ENCODE results near the gene RBP3.

RBP3 gene

DNA sequence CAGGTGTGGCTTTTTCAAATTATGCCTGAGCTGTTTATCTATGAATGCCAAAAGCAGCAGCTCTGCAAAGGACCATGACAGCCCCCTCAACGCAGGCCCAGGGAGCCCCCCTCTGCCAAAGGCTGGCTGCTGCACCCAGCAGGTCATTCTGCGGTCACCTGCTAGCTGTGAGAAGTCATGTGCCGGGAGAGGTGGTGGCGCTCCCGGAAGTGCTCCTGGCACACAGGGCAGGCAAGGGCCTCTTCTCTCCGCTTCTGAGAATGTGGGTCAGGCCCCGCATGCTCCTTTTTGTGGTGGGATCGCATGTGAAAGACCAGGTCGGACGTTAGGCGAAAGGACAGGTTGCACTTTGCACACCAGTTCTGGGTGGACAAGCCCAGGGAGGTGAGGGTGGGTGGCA is 19.5 kb downstream of the RBP3 start:
- Histone ChIP-seq H3K4me2 (ENCODE audit: low read length) (no peak overlapping the region), H3K27me3 (ENCODE audit: control insufficient read depth, low read length) (no peaks in the 10 kb centered on the region), H3F3A (ENCODE audit: control insufficient read depth, insufficient read depth) (no peaks in the 10 kb centered on the region), H4K20me1 (ENCODE audit: control insufficient read depth, insufficient read depth, low read depth, low read length) (no peaks in the 10 kb centered on the region), H3K9me2 (replicated peaks; ENCODE audit: control insufficient read depth, low read length) (no peaks in the 10 kb centered on the region), H3K9me3 (ENCODE audit: control insufficient read depth, insufficient read depth, low read length) (no peaks in the 10 kb centered on the region), H3K36me3 (ENCODE audit: control insufficient read depth, low read length) (no peaks in the 10 kb centered on the region), H3K4me1 (ENCODE audit: control insufficient read depth, low read length) (no peaks in the 10 kb centered on the region), H3K27ac (ENCODE audit: low read depth, low read length) (no peak overlapping the region), H3K79me2 (ENCODE audit: control insufficient read depth, low read length) (no peaks in the 10 kb centered on the region), H3K4me3 (ENCODE audit: low read length) (no peak overlapping the region)
- TF ChIP-seq EZH2phosphoT487 (IDR thresholded peaks at IDR 0.05; ENCODE audit: borderline replicate concordance, low read length): no peak
- TF ChIP-seq, protein P1, sequence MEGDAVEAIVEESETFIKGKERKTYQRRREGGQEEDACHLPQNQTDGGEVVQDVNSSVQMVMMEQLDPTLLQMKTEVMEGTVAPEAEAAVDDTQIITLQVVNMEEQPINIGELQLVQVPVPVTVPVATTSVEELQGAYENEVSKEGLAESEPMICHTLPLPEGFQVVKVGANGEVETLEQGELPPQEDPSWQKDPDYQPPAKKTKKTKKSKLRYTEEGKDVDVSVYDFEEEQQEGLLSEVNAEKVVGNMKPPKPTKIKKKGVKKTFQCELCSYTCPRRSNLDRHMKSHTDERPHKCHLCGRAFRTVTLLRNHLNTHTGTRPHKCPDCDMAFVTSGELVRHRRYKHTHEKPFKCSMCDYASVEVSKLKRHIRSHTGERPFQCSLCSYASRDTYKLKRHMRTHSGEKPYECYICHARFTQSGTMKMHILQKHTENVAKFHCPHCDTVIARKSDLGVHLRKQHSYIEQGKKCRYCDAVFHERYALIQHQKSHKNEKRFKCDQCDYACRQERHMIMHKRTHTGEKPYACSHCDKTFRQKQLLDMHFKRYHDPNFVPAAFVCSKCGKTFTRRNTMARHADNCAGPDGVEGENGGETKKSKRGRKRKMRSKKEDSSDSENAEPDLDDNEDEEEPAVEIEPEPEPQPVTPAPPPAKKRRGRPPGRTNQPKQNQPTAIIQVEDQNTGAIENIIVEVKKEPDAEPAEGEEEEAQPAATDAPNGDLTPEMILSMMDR (IDR thresholded peaks at IDR 0.05; ENCODE audit: low read depth, low read length, poor library complexity, severe bottlenecking): no peak

DNA sequence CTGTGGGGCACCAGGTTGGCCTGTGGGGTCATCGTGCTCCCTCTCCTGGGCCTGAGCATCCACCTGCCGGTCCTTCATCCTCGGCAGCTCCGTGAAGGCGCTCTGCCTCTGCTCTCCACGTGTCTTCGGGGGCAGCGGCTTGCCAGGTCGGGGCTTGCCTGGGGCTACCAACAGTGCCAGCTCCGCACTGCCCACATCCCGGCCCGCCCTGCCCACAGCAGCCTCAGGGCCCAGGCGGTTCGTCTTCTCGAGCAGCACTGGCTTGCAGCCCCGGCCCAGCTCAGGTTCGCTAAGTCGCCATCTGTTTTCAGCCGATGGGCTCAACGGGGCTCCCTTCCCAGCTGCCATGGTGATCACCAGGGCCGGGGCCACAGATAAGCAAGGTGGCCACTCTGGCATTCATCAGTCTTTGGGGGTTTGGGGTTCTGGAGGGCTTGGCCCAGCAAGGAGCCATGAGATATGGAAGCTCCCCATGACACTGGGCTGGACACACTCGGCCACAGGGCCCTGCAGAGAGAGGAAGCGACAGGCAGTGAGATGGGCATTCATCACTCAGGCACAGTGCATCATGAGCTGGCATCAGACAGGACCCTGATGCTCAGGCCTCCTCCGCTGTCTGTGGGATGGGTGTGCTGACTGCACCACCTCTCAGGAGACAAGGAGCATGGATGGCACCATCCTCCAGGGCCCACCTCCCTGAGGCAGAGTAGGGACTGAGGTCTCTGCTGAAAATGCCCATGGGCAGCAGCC is 20.4 kb downstream of the RBP3 start:
- no peaks in the 10 kb centered on the region for H3K27me3 ChIP-seq (ENCODE audit: control insufficient read depth, low read length)
- H3K4me1 ChIP-seq (ENCODE audit: control insufficient read depth, low read length): no peaks in the 10 kb centered on the region
- H4K20me1 ChIP-seq (ENCODE audit: control insufficient read depth, insufficient read depth, low read depth, low read length): no peaks in the 10 kb centered on the region
- no peak overlapping the region for H3K4me3 ChIP-seq (ENCODE audit: low read length)
- H3K79me2 ChIP-seq (ENCODE audit: control insufficient read depth, low read length): no peaks in the 10 kb centered on the region
- no peak overlapping the region for H3K27ac ChIP-seq (ENCODE audit: low read depth, low read length)
- no peaks in the 10 kb centered on the region for H3F3A ChIP-seq (ENCODE audit: control insufficient read depth, insufficient read depth)
- no peaks in the 10 kb centered on the region for H3K9me2 ChIP-seq (replicated peaks; ENCODE audit: control insufficient read depth, low read length)
- TF ChIP-seq, protein P1 (IDR thresholded peaks at IDR 0.05; ENCODE audit: low read depth, low read length, poor library complexity, severe bottlenecking): no peak
- no peak for TF ChIP-seq EZH2phosphoT487 (IDR thresholded peaks at IDR 0.05; ENCODE audit: borderline replicate concordance, low read length)
- no peaks in the 10 kb centered on the region for H3K9me3 ChIP-seq (ENCODE audit: control insufficient read depth, insufficient read depth, low read length)
- H3K36me3 ChIP-seq (ENCODE audit: control insufficient read depth, low read length): no peaks in the 10 kb centered on the region
- no peak overlapping the region for H3K4me2 ChIP-seq (ENCODE audit: low read length)

DNA sequence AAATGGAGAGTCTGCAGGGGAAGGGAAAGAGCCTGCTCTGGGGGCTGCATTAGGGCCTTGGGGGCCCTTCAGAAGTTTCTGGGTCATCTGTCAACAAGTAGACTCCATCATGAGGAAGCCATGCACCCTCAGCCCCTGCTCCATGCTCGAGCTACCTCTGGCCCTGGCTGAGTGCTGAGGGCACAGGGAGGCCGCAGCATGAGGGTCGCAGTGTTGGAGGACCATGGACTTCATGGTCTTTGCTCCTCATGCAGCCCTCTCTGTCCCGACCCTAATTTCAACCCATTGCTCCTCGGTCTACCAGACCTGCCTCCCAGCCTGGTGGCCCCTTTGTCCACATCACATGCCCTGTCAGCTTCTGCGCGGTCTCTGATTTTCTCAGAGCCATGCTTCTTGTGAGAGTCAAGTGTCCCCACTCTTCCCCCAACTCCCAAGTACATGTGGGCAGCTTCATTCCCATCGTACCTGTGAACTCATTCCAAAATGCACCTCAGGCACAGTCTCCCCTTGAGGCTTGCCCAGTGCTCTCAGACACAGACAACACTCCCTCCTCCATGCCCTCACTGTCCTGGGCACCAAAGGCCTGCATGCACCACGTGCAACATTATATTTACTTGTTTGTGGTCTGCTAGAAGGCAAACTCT is 21.2 kb downstream of the RBP3 start:
- no peak overlapping the region for H3K4me2 ChIP-seq (ENCODE audit: low read length)
- no peaks in the 10 kb centered on the region for H3K9me3 ChIP-seq (ENCODE audit: control insufficient read depth, insufficient read depth, low read length)
- no peaks in the 10 kb centered on the region for H3K9me2 ChIP-seq (replicated peaks; ENCODE audit: control insufficient read depth, low read length)
- H3K79me2 ChIP-seq (ENCODE audit: control insufficient read depth, low read length): no peaks in the 10 kb centered on the region
- H3K27ac ChIP-seq (ENCODE audit: low read depth, low read length): no peak overlapping the region
- TF ChIP-seq, protein P1 (IDR thresholded peaks at IDR 0.05; ENCODE audit: low read depth, low read length, poor library complexity, severe bottlenecking): no peak
- no peak for TF ChIP-seq EZH2phosphoT487 (IDR thresholded peaks at IDR 0.05; ENCODE audit: borderline replicate concordance, low read length)
- H3K27me3 ChIP-seq (ENCODE audit: control insufficient read depth, low read length): no peaks in the 10 kb centered on the region
- no peaks in the 10 kb centered on the region for H3K36me3 ChIP-seq (ENCODE audit: control insufficient read depth, low read length)
- H3F3A ChIP-seq (ENCODE audit: control insufficient read depth, insufficient read depth): no peaks in the 10 kb centered on the region
- no peaks in the 10 kb centered on the region for H3K4me1 ChIP-seq (ENCODE audit: control insufficient read depth, low read length)
- no peaks in the 10 kb centered on the region for H4K20me1 ChIP-seq (ENCODE audit: control insufficient read depth, insufficient read depth, low read depth, low read length)
- H3K4me3 ChIP-seq (ENCODE audit: low read length): no peak overlapping the region

Data from DOHH2 (cell line).